Right lobe of liver (tissue), 6 donors: ENCODE measurements around the gene TNK1. TPM values are rescaled to one million over a fixed set of nuclear protein-coding genes. Genes with fewer than 3 reads are reported as not detected.

Experiments
- ATAC-seq, 4 donors: fragments of 200-7000 bp; cut with Tn5 transposase; one replicate each; pipeline ENCODE4 v1.9.1; 2020; ENCODE audit warnings: mild to moderate bottlenecking in 4 of 4, moderate library complexity in 4 of 4
- DNase-seq, 3 donors: peaks; one replicate each; pipeline ENCODE4 v3.0.0-alpha.2; 2020
- H3K27ac ChIP-seq, 3 donors: fragments of 200-600 bp; one replicate each; pipeline ENCODE4 v1.8.0; 2022
- H3K27me3 ChIP-seq, 2 donors: fragments of 200-600 bp; one replicate each; pipeline ENCODE4 v1.8.0; 2022
- H3K36me3 ChIP-seq, 4 donors: fragments of 200-600 bp; sonication (generic) in 1 of 4; one replicate each; pipeline versions ENCODE4 v1.5.1 to v1.8.0; 2017 to 2022; ENCODE audit warnings: control low read depth in 1 of 4
- H3K4me1 ChIP-seq, 4 donors: fragments of 200-600 bp; sonication (generic) in 1 of 4; one replicate each; pipeline versions ENCODE4 v1.5.1 to v1.8.0; 2017 to 2022; ENCODE audit warnings: control low read depth in 1 of 4
- H3K4me3 ChIP-seq, 3 donors: fragments of 200-600 bp; one replicate each; pipeline ENCODE4 v1.8.0; 2022
- H3K9me3 ChIP-seq, 4 donors: fragments of 200-600 bp; sonication (generic) in 1 of 4; one replicate each; pipeline versions ENCODE4 v1.5.1 to v1.8.0; 2017 to 2022; ENCODE audit warnings: control low read depth in 1 of 4
- POLR2A ChIP-seq: fragments of 450-650 bp; IDR thresholded peaks from one replicate; pipeline ENCODE4 v1.6.1; 2017; ENCODE audit warnings: antibody characterized with exemption, mild to moderate bottlenecking
- WGBS: methylation state at CpG from one replicate; pipeline ENCODE4 v1.1.6; 2018; ENCODE audit warnings: low coverage, low lambda C conversion rate; ENCODE audit not compliant: insufficient coverage; ENCODE audit errors: missing lambda C conversion rate; 5-methylcytosine and 5-hydroxymethylcytosine counted together
- intact Hi-C, 2 donors: fragments of 100-400 bp; cut with DNase I; formaldehyde crosslinking; loops; one replicate each; pipeline versions ENCODE4 v1.11.2 to v1.14.1; 2022
- total RNA-seq, 6 experiments: library from RNA; depleted of rRNA in 2 of 6; stranded (reverse); fragments of >200 nt in 2 of 6; fragmentation: NEBNext Ultra II Directional in 3 of 6; extraction: Animal tissue kit (Norgen Biotek cat#: 25700) in 3 of 6; gene quantifications; one replicate each; pipeline versions ENCODE4 v1.1.0 to v1.2.4, GENCODE V29; 2016 to 2023
- TF ChIP-seq, protein P1 (sequence below), 4 donors: fragments of 200-600 bp in 3 of 4; fragments of 450-650 bp in 1 of 4; IDR thresholded peaks; one replicate each; pipeline versions ENCODE4 v1.5.1 to v1.8.0; 2016 to 2022; ENCODE audit warnings: antibody characterized with exemption in 4 of 4, mild to moderate bottlenecking in 2 of 4
- donor health status: DM: no; HTN: yes; CAD: no.
- donor health status: DM: no; HTN: no; CAD: no.
- donor health status: DM: no; HTN: no; CAD: no.
- donor health status: DM: no; HTN: yes; CAD: no.
- donor health status: DM: no; HTN: yes; CAD: no.

The TNK1 gene
- total RNA-seq, 6 experiments from 2014 or later: 2.9 to 5.1 (median 4.0) TPM

DNA sequence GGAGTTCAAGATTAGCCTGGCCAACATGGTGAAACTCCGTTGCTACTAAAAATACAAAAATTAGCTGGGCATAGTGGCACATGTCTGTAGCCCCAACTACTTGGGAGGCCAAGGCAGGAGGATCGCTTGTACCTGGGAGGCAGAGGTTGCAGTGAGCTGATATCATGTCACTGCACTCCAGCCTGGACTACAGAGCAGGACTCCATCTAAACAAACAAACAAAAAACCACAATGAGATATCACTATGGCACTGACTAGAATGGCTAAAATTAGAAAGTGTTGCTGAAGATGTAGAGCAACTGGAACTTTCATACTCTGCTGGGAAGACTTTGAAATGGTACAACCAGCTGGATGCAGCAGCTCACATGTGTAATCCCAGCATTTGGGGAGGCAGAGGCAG is 6.5 kb upstream of the TNK1 start:
- H3K9me3 ChIP-seq: no peaks in the 10 kb centered on the region
- TF ChIP-seq POLR2A: no peak
- TF ChIP-seq, protein P1, sequence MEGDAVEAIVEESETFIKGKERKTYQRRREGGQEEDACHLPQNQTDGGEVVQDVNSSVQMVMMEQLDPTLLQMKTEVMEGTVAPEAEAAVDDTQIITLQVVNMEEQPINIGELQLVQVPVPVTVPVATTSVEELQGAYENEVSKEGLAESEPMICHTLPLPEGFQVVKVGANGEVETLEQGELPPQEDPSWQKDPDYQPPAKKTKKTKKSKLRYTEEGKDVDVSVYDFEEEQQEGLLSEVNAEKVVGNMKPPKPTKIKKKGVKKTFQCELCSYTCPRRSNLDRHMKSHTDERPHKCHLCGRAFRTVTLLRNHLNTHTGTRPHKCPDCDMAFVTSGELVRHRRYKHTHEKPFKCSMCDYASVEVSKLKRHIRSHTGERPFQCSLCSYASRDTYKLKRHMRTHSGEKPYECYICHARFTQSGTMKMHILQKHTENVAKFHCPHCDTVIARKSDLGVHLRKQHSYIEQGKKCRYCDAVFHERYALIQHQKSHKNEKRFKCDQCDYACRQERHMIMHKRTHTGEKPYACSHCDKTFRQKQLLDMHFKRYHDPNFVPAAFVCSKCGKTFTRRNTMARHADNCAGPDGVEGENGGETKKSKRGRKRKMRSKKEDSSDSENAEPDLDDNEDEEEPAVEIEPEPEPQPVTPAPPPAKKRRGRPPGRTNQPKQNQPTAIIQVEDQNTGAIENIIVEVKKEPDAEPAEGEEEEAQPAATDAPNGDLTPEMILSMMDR (IDR thresholded peaks at IDR 0.05): no peak
- no peak for ATAC-seq
- no peaks in the 10 kb centered on the region for H3K27me3 ChIP-seq
- intact Hi-C loops: no loop called here
- H3K36me3 ChIP-seq: no peaks in the 10 kb centered on the region
- no peak overlapping the region for H3K4me3 ChIP-seq
- no CpG with 5 or more reads among the region's 2 CpGs for WGBS
- DNase-seq: no peak
- no peak overlapping the region for H3K27ac ChIP-seq
- H3K4me1 ChIP-seq: no peaks in the 10 kb centered on the region

DNA sequence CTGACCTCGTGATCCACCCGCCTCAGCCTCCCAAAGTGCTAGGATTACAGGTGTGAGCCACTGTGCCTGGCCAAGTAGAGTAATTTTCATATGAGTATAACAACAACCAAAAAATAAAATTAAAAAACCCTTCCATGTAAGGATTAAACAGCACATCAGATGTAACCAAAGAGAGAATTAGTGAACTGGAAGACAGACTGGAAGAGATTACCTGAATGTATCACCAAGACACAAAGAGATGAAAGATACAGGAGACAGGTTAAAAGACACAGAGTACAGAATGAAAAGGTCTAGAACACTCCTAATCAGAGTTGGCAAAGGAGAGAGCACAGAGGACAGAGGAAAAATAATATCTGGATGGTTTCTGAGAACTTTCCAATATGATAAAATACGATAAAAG is 1.8 kb upstream of the TNK1 start:
- no peak overlapping the region for H3K27ac ChIP-seq
- DNase-seq (no peak), ATAC-seq (no peak)
- TF ChIP-seq, protein P1 (IDR thresholded peaks at IDR 0.05): no peak
- no peak for TF ChIP-seq POLR2A
- WGBS: 92% methylated on average over 3 of the region's 3 CpGs
- H3K36me3 ChIP-seq: no peaks in the 10 kb centered on the region
- intact Hi-C loops: no loop called here
- no peaks in the 10 kb centered on the region for H3K9me3 ChIP-seq
- no peak overlapping the region for H3K4me3 ChIP-seq
- peaks cover 0 to 10% (median 0%) of the 10 kb centered on the region in 4 donors for H3K4me1 ChIP-seq
- no peaks in the 10 kb centered on the region for H3K27me3 ChIP-seq

DNA sequence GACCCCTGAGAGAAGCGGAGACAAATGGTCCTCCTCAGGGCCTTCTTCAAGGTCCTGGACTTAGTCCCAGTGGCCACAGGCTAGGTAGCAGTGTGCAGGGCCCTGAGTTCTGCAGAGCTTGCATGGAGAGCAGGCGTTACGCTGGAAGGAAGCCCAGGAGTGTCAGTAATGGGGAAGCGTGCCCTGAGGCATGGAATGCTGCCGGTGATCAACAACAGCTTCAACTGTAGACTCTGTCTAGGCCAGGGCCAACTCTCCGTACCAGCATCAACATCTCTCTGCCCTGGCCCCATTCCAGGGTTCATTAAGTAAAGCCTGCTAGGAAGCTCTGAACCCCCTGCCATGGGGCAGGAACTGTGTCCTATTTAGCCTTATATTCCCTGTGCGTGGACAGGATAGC is 568 bp upstream of the TNK1 start:
- 20% methylated on average over 4 of the region's 7 CpGs for WGBS
- intact Hi-C loops: no loop called here
- Histone ChIP-seq H3K36me3 (no peaks in the 10 kb centered on the region), H3K4me3 (peak overlapping the region; percentile 36 to 70 (median 65)), H3K27me3 (no peaks in the 10 kb centered on the region), H3K9me3 (no peaks in the 10 kb centered on the region), H3K4me1 (peaks cover 0 to 10% (median 0%) of the 10 kb centered on the region in 4 donors), H3K27ac (peak overlapping the region in 1 of 3 donors; percentile 3)
- peak; percentile 61 to 83 (median 72) for ATAC-seq
- TF ChIP-seq, protein P1 (IDR thresholded peaks at IDR 0.05): no peak
- no peak for TF ChIP-seq POLR2A
- peak; percentile 65 to 84 (median 71) for DNase-seq

DNA sequence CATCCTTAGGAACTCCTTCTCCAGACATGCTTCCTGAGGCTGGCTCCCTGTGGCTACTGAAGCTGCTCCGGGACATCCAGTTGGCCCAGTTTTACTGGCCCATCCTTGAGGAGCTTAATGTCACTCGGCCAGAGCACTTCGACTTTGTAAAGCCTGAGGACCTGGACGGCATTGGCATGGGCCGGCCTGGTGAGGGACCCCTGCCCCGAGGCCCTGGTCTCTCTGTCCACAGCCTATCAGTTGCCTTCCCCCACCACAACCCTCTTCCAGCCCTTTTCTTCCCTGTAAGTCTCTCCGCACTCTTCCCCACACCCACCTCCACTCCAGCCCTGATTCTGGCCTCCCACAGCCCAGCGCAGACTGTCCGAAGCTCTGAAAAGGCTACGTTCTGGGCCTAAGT is 2.0 kb downstream of the TNK1 start:
- H3K27me3 ChIP-seq: no peaks in the 10 kb centered on the region
- H3K27ac ChIP-seq: no peak overlapping the region
- 77% methylated on average over 3 of the region's 10 CpGs for WGBS
- ATAC-seq: no peak
- H3K4me3 ChIP-seq: no peak overlapping the region
- H3K4me1 ChIP-seq: peaks cover 0 to 10% (median 0%) of the 10 kb centered on the region in 4 donors
- H3K36me3 ChIP-seq: no peaks in the 10 kb centered on the region
- TF ChIP-seq, protein P1 (IDR thresholded peaks at IDR 0.05): no peak
- TF ChIP-seq POLR2A: no peak
- intact Hi-C loops: no loop called here
- no peaks in the 10 kb centered on the region for H3K9me3 ChIP-seq
- DNase-seq: no peak

DNA sequence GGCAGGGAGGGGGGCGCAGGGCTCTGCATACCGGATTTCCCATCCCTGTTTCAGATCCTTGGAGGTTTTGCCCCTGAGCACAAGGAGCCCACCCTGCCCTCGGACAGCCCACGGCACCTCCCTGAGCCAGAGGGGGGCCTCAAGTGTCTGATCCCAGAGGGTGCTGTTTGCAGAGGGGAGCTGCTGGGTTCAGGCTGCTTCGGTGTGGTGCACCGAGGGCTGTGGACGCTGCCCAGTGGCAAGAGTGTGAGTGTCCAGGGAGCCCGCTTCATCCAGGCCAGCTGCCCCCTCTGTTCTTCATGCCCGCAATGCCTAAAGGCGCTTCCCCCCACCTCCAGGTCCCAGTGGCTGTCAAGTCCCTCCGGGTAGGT is 2.5 kb downstream of the TNK1 start:
- DNase-seq (no peak), ATAC-seq (no peak)
- Histone ChIP-seq H3K27me3 (no peaks in the 10 kb centered on the region), H3K36me3 (peaks cover 0 to 2% (median 0%) of the 10 kb centered on the region in 4 donors), H3K9me3 (no peaks in the 10 kb centered on the region), H3K27ac (no peak overlapping the region), H3K4me3 (no peak overlapping the region), H3K4me1 (peaks cover 0 to 10% (median 0%) of the 10 kb centered on the region in 4 donors)
- intact Hi-C loops: no loop called here
- TF ChIP-seq, protein P1 (IDR thresholded peaks at IDR 0.05): no peak
- no peak for TF ChIP-seq POLR2A
- WGBS: 92% methylated on average over 2 of the region's 11 CpGs
